Osteocyte (in vitro differentiated cells): ENCODE measurements around the gene FAM53B. TPM values are rescaled to one million over a fixed set of nuclear protein-coding genes. Genes with fewer than 3 reads are reported as not detected.

Source experiments
- DNase-seq: peaks from one replicate; pipeline ENCODE4 v3.0.0; 2021; ENCODE audit warnings: mixed read lengths; ENCODE audit not compliant: unreplicated experiment; ENCODE audit errors: extremely low spot score
- H3K27ac Mint-ChIP-seq: one replicate; pipeline ENCODE4 v1.8.0; 2021; ENCODE audit warnings: mild to moderate bottlenecking, mixed read lengths; ENCODE audit not compliant: unreplicated experiment
- H3K27me3 Mint-ChIP-seq: one replicate; pipeline ENCODE4 v1.8.0; 2021; ENCODE audit warnings: mixed read lengths; ENCODE audit not compliant: unreplicated experiment
- H3K36me3 Mint-ChIP-seq: one replicate; pipeline ENCODE4 v1.8.0; 2021; ENCODE audit warnings: mixed read lengths; ENCODE audit not compliant: unreplicated experiment
- H3K4me1 Mint-ChIP-seq: one replicate; pipeline ENCODE4 v1.8.0; 2021; ENCODE audit warnings: mixed read lengths; ENCODE audit not compliant: unreplicated experiment
- H3K4me3 Mint-ChIP-seq: one replicate; pipeline ENCODE4 v1.8.0; 2021; ENCODE audit warnings: mild to moderate bottlenecking, moderate library complexity, mixed read lengths; ENCODE audit not compliant: unreplicated experiment
- H3K9me3 Mint-ChIP-seq: one replicate; pipeline ENCODE4 v1.8.0; 2021; ENCODE audit warnings: mixed read lengths; ENCODE audit not compliant: unreplicated experiment
- total RNA-seq: library from RNA; stranded (reverse); gene quantifications from 2 replicates; pipeline ENCODE4 v1.2.1, GENCODE V29; 2021
- TF ChIP-seq, protein P1 (sequence below): fragments of 200-600 bp; sonication (generic); IDR thresholded peaks from 2 replicates; pipeline ENCODE4 v1.5.0; 2021; ENCODE audit warnings: antibody characterized with exemption, mild to moderate bottlenecking, moderate library complexity

Gene FAM53B
- total RNA-seq, 1 donor from 2014 or later: 14.7 TPM

DNA sequence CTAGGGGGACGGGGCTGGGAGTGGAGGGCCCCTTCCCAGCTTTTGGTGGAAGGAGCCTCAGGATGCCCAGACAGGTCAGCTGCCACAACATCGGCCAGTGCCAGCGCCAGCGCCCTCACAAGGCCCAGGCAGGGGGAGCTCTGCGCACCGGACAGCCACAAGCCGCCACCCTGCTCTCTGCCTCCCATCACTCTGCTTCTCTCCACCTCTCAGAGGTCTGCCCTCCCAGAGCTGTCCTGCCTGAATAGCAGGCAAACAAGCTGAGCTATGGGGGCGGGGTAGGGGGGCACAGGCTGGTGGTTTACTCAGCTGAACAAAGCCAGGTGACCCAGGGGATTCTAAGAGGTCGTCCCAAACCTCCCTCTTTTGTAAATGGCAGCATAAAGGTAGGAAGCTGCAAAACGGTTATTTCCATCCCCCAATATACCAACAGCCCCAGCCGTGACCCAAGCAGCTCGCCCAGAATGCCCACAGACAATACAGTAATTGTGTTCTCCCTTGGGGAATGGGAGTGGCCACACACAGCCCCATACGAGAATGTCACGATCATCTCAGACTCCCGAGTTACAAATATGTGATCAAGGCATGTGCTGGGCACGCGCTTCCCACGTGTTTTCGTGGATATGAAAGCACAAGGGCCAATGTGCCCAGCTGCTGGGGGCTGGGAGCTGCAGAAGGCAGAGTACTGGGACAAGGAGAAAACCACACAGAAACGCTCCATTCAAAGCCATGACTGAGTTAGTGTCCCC lies 19.7 kb downstream of the FAM53B start:
- Mint-ChIP-seq H3K4me3 (no peak overlapping the region), H3K27ac (no peak overlapping the region), H3K27me3 (no peaks in the 10 kb centered on the region), H3K4me1 (peaks cover 11% of the 10 kb centered on the region), H3K9me3 (no peaks in the 10 kb centered on the region), H3K36me3 (peaks cover 3% of the 10 kb centered on the region)
- TF ChIP-seq, protein P1, sequence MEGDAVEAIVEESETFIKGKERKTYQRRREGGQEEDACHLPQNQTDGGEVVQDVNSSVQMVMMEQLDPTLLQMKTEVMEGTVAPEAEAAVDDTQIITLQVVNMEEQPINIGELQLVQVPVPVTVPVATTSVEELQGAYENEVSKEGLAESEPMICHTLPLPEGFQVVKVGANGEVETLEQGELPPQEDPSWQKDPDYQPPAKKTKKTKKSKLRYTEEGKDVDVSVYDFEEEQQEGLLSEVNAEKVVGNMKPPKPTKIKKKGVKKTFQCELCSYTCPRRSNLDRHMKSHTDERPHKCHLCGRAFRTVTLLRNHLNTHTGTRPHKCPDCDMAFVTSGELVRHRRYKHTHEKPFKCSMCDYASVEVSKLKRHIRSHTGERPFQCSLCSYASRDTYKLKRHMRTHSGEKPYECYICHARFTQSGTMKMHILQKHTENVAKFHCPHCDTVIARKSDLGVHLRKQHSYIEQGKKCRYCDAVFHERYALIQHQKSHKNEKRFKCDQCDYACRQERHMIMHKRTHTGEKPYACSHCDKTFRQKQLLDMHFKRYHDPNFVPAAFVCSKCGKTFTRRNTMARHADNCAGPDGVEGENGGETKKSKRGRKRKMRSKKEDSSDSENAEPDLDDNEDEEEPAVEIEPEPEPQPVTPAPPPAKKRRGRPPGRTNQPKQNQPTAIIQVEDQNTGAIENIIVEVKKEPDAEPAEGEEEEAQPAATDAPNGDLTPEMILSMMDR: no peak
- no peak for DNase-seq

DNA sequence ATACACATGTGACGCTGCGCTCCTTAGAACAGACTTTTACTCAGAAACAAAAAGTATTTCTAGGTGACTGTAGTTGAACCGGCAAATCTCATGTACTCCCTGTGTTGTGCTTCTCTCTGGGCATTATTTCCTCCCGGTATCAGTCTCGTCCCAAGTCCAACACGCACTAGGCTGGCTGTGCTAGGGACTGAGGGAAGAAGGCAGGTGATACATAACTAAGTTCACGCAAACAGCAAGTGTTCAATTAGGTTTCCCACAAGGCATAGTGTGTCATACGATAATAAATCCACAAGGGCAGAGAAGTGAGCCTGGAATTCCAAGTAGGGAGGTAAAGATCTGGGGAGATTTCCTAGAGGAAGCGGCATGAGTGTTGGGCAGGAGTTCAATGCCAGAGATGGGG lies 20.4 kb downstream of the FAM53B start:
- no peaks in the 10 kb centered on the region for H3K9me3 Mint-ChIP-seq
- no peak overlapping the region for H3K4me3 Mint-ChIP-seq
- DNase-seq: no peak
- TF ChIP-seq, protein P1: no peak
- peaks cover 11% of the 10 kb centered on the region for H3K4me1 Mint-ChIP-seq
- no peaks in the 10 kb centered on the region for H3K27me3 Mint-ChIP-seq
- H3K36me3 Mint-ChIP-seq: peaks cover 3% of the 10 kb centered on the region
- no peak overlapping the region for H3K27ac Mint-ChIP-seq

DNA sequence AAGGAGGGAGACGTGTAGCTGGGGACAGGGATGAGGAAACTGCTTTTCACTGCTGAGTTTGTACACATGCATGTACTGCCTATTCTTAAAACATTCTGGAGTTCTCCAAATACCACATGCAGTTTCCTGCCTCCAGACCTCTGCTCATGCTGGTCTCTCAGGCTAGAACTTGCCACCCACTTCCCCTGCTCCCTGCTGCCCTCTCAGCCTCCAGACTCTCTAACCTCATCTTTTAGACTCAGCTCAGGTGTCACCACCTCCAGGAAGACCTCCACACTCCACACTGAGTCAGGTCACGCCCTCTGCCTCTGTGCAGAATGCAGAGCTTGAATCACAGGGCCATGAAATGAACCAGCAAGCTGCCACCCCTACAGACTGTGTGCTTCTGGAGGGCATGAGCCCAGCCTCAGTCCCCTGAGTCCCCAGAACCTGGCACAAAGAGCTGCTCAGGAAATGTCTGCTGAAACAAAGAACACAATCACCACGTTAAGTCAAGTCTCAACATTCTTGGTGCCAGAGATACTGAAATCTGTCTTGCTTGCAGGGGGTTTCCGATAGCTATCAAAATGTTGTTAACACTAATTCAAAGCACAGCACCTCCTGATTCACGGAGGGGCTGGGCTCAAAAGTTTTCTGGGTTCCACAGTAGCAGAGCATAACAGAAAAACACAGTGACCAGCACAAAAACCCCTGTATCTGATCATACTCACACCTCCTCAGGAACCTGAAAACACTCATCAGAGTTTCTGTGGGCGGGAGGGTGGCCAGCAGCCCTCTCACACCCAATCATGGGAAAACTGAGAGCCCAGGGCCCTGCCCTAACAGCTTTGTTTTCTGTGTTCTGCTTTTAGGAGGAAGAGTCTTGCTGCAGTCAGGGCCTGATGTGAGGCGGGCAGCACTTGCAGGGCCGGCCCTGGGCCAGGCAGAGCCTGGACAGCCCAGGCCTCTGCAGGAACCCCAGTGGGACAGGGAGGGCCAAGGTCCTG lies 21.1 kb downstream of the FAM53B start:
- no peaks in the 10 kb centered on the region for H3K9me3 Mint-ChIP-seq

DNA sequence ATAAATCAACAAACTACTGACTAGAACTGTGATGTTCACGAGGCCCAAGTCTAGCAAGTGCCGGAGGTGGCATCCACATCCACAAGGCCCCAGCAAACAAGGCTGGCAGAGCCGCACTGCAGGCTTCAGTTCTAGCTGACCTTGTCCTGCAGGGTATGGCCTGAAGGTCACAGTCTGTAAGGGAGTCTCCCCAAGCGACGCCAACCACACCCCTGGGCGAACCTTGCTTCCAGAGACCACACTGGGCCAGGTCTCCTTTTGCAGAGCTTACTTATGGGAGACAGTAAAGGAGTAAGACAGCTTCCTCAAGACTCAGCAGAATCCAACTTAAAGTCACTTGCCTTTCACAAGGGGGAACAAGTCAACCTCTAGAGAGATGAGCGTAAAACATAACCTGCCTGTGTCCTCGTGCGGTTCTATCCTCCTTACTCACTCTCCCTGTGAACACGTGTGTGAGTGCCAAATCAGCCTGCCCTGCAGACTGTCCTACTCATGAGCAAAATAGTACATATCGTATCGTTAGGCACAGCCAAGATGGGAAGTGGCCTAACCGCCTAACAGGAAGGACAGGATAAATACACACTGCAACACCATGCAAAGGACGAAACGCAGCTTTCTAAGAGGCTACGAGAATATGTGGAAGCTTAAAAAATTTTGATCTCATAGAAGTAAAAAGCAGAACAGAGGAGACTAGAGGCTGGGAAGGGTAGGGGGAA lies 22.7 kb downstream of the FAM53B start:
- no peak for DNase-seq
- H3K36me3 Mint-ChIP-seq: peaks cover 3% of the 10 kb centered on the region
- H3K4me1 Mint-ChIP-seq: peaks cover 9% of the 10 kb centered on the region
- no peak overlapping the region for H3K27ac Mint-ChIP-seq
- no peaks in the 10 kb centered on the region for H3K27me3 Mint-ChIP-seq
- TF ChIP-seq, protein P1: no peak
- no peaks in the 10 kb centered on the region for H3K9me3 Mint-ChIP-seq
- no peak overlapping the region for H3K4me3 Mint-ChIP-seq

More for the DNA sequence above, 21.1 kb downstream of the FAM53B start:
- TF ChIP-seq, protein P1: no peak
- peaks cover 3% of the 10 kb centered on the region for H3K36me3 Mint-ChIP-seq
- H3K4me3 Mint-ChIP-seq: no peak overlapping the region
- H3K27ac Mint-ChIP-seq: no peak overlapping the region
- no peaks in the 10 kb centered on the region for H3K27me3 Mint-ChIP-seq
- DNase-seq: no peak
- peaks cover 9% of the 10 kb centered on the region for H3K4me1 Mint-ChIP-seq
